AG04449 (cell line): ENCODE data around the gene CST3.

Source experiments
- CTCF ChIA-PET: fragments of 350-600 bp; formaldehyde crosslinking; extraction: SDS; loops from one replicate; lab custom pipeline; 2021; ENCODE audit warnings: antibody characterized with exemption; lab: Yijun Ruan, JAX
- POLR2A ChIA-PET: fragments of 400-600, 350-600 bp; formaldehyde crosslinking; extraction: SDS; loops from one replicate; lab custom pipeline; 2020; ENCODE audit warnings: antibody characterized with exemption, inconsistent platforms; lab: Yijun Ruan, JAX
- DNase-seq: peaks from one replicate; pipeline ENCODE4 v3.0.0-alpha.2; 2010; ENCODE audit warnings: low read depth, low spot score
- H3K4me3 ChIP-seq: 2 replicates; pipeline ENCODE4 v1.5.1; 2011; ENCODE audit warnings: low read depth, mild to moderate bottlenecking, control low read depth, low read length
- TF ChIP-seq, protein P1 (sequence below): IDR thresholded peaks from one replicate; pipeline ENCODE4 v1.5.1; 2011; ENCODE audit warnings: mild to moderate bottlenecking, moderate library complexity, low read length, control low read depth, inconsistent platforms; ENCODE audit not compliant: insufficient read depth; ENCODE audit errors: missing control alignments

The CST3 gene

GRCh38 chr20:23604306-23604705, 33.4 kb downstream of the CST3 start:
- no peak for DNase-seq
- ChIA-PET CTCF (interaction anchor here (1.2 to 11.1 kb wide), 4 partner anchors 10 to 254 kb away, joined by 3 to 195 read pairs (median 4); partner anchors contain the start of genes CSTL1, NAPB and NXT1), POLR2A (no interaction called here)
- no peak overlapping the region for H3K4me3 ChIP-seq
- TF ChIP-seq, protein P1, sequence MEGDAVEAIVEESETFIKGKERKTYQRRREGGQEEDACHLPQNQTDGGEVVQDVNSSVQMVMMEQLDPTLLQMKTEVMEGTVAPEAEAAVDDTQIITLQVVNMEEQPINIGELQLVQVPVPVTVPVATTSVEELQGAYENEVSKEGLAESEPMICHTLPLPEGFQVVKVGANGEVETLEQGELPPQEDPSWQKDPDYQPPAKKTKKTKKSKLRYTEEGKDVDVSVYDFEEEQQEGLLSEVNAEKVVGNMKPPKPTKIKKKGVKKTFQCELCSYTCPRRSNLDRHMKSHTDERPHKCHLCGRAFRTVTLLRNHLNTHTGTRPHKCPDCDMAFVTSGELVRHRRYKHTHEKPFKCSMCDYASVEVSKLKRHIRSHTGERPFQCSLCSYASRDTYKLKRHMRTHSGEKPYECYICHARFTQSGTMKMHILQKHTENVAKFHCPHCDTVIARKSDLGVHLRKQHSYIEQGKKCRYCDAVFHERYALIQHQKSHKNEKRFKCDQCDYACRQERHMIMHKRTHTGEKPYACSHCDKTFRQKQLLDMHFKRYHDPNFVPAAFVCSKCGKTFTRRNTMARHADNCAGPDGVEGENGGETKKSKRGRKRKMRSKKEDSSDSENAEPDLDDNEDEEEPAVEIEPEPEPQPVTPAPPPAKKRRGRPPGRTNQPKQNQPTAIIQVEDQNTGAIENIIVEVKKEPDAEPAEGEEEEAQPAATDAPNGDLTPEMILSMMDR = no peak

DNA sequence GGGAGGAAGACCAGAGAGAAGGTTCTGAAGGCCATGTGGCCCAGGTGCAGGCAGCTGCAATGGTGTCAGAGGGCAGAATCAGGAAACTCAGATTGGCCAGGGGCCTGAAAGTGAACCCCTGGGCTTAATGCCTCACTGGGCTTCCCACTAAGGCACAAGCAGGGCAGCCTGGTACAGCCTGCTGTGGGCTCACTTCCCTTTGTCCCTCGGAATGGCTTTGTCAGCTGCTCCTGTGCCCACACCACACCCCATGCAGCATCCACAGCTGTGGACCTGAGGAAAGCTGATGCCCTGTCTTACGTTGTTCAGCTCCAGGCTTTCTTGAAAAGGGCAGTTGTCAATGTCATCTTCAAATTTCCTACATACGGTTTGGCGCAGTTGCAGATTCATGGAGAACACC, 34.4 kb downstream of the CST3 start:
- POLR2A ChIA-PET = no interaction called here
- CTCF ChIA-PET = interaction anchor here (1.5 to 11.1 kb wide), 4 partner anchors 10 to 253 kb away, joined by 3 to 195 read pairs (median 4); partner anchors contain the start of genes CSTL1 and NXT1
- no peak overlapping the region for H3K4me3 ChIP-seq
- no peak for DNase-seq
- TF ChIP-seq, protein P1 = no peak

- POLR2A ChIA-PET = no interaction called here
- no peak for DNase-seq
- CTCF ChIA-PET = interaction anchor here (1.5 to 11.1 kb wide), 2 partner anchors 10 to 160 kb away, joined by 3 to 195 read pairs; partner anchors contain the start of gene CSTL1
- H3K4me3 ChIP-seq = no peak overlapping the region
- TF ChIP-seq, protein P1 = no peak
Measured at GRCh38 chr20:23602699-23603098, 35.1 kb downstream of the CST3 start.

- no peak for DNase-seq
- TF ChIP-seq, protein P1 = no peak
- POLR2A ChIA-PET = no interaction called here
- CTCF ChIA-PET = interaction anchor here (11.1 kb wide), 1 partner anchor 159 kb away, joined by 195 read pairs; the partner anchor contains the start of gene CSTL1
- H3K4me3 ChIP-seq = no peak overlapping the region
Measured at GRCh38 chr20:23602241-23602640, 35.5 kb downstream of the CST3 start.

- CTCF ChIA-PET = interaction anchor here (11.1 kb wide), 1 partner anchor 159 kb away, joined by 195 read pairs; the partner anchor contains the start of gene CSTL1
- no peak overlapping the region for H3K4me3 ChIP-seq
- TF ChIP-seq, protein P1 = no peak
- POLR2A ChIA-PET = no interaction called here
- DNase-seq = no peak
Measured at GRCh38 chr20:23601715-23602114, 36.0 kb downstream of the CST3 start.

GRCh38 chr20:23598481-23598880, 39.3 kb downstream of the CST3 start:
- H3K4me3 ChIP-seq = no peak overlapping the region
- no peak for DNase-seq
- POLR2A ChIA-PET = no interaction called here
- CTCF ChIA-PET = interaction anchor here (1.9 to 2.3 kb wide), 2 partner anchors 9 to 156 kb away, joined by 8 read pairs; no protein-coding TSS in a partner anchor
- TF ChIP-seq, protein P1 = no peak
